H1 (cell line): Measurements from ENCODE around the gene TSPAN9. TPM values are rescaled to one million over a fixed set of nuclear protein-coding genes. Genes with fewer than 3 reads are reported as not detected.

Experiments used
- CTCF ChIA-PET: fragments of 300-600 bp; sonication (Branson Sonifier 250); formaldehyde crosslinking; loops from one replicate; lab custom pipeline; 2021; ENCODE audit not compliant: partially characterized antibody; lab: Charles Lee
- POLR2A ChIA-PET: fragments of 300-600 bp; sonication (Branson Sonifier 250); formaldehyde crosslinking; loops from one replicate; lab custom pipeline; 2021; ENCODE audit warnings: inconsistent platforms; ENCODE audit not compliant: partially characterized antibody; lab: Charles Lee
- DNase-seq, 2 experiments: peaks; one replicate each; pipeline versions ENCODE4 v3.0.0 to v3.0.0-alpha.2; 2010 to 2022; ENCODE audit warnings: low spot score in 2 of 2, low read depth in 1 of 2, mixed read lengths in 1 of 2
- FAIRE-seq: peaks from 2 replicates; lab custom pipeline; 2011; peaks lifted over from hg19 to GRCh38; lab: Jason Lieb, UNC
- H2AFZ ChIP-seq: 2 replicates; pipeline ENCODE4 v1.8.1; 2012; ENCODE audit warnings: low read length, inconsistent platforms
- H2AK5ac ChIP-seq: 2 replicates; pipeline ENCODE4 v1.6.1; 2013; ENCODE audit warnings: low read depth, low read length
- H2BK120ac ChIP-seq: replicated peaks from 2 replicates; pipeline ENCODE3; 2013; ENCODE audit warnings: low read depth, low read length, inconsistent platforms
- H2BK12ac ChIP-seq: 2 replicates; pipeline ENCODE4 v1.6.1; 2013; ENCODE audit warnings: low read depth, low read length
- H2BK15ac ChIP-seq: 2 replicates; pipeline ENCODE4 v1.6.1; 2013; ENCODE audit warnings: low read length
- H2BK20ac ChIP-seq: 2 replicates; pipeline ENCODE4 v1.6.1; 2013; ENCODE audit warnings: low read length
- H2BK5ac ChIP-seq: 2 replicates; pipeline ENCODE4 v1.6.1; 2013; ENCODE audit warnings: low read depth, low read length
- H3K14ac ChIP-seq: 2 replicates; pipeline ENCODE4 v1.6.1; 2013; ENCODE audit warnings: inconsistent platforms; ENCODE audit not compliant: insufficient read length
- H3K18ac ChIP-seq: 2 replicates; pipeline ENCODE4 v1.6.1; 2013; ENCODE audit warnings: low read length; ENCODE audit errors: extremely low read depth
- H3K23ac ChIP-seq: 2 replicates; pipeline ENCODE4 v1.6.1; 2013; ENCODE audit warnings: inconsistent platforms; ENCODE audit not compliant: insufficient read length
- H3K23me2 ChIP-seq: 2 replicates; pipeline ENCODE4 v1.6.1; 2013; ENCODE audit warnings: low read depth, low read length
- H3K27ac ChIP-seq: 2 replicates; pipeline ENCODE4 v1.6.1; 2011; ENCODE audit warnings: low read depth, low read length, inconsistent platforms
- H3K27me3 ChIP-seq, 4 experiments: replicated peaks in 1 of 4; 1 replicate in 1 of 4; 2 replicates in 3 of 4; pipeline versions ENCODE4 v1.6.1 to v1.8.1; 2011 to 2013; ENCODE audit warnings: low read length in 3 of 4, mild to moderate bottlenecking in 3 of 4, inconsistent platforms in 2 of 4, mixed read lengths in 2 of 4, moderate library complexity in 1 of 4; ENCODE audit not compliant: control insufficient read depth in 3 of 4, insufficient read depth in 3 of 4; ENCODE audit errors: extremely low read depth in 1 of 4
- H3K36me3 ChIP-seq, 4 experiments: 2 replicates each; pipeline versions ENCODE4 v1.6.1 to v1.8.1; 2011 to 2013; ENCODE audit warnings: mild to moderate bottlenecking in 4 of 4, low read length in 3 of 4, moderate library complexity in 2 of 4, control low read depth in 1 of 4, inconsistent platforms in 1 of 4; ENCODE audit not compliant: insufficient read depth in 4 of 4, control insufficient read depth in 2 of 4
- H3K4ac ChIP-seq: replicated peaks from 2 replicates; pipeline ENCODE3; 2013; ENCODE audit warnings: low read length, low read depth, mixed read lengths, inconsistent platforms; ENCODE audit not compliant: insufficient read length
- H3K4me1 ChIP-seq, 4 experiments: replicated peaks in 1 of 4; 1 replicate in 1 of 4; 2 replicates in 3 of 4; pipeline versions ENCODE4 v1.6.1 to v1.8.1; 2011 to 2013; ENCODE audit warnings: low read length in 3 of 4, inconsistent platforms in 2 of 4, mixed read lengths in 1 of 4; ENCODE audit not compliant: insufficient read depth in 4 of 4, control insufficient read depth in 3 of 4
- H3K4me2 ChIP-seq, 2 experiments: 2 replicates each; pipeline versions ENCODE4 v1.6.1 to v1.8.1; 2011 to 2013; ENCODE audit warnings: low read depth in 2 of 2, low read length in 2 of 2, control low read depth in 1 of 2, inconsistent platforms in 1 of 2, mild to moderate bottlenecking in 1 of 2; ENCODE audit not compliant: insufficient read depth in 1 of 2
- H3K4me3 ChIP-seq, 4 experiments: fragments of 200-600, 300-600 bp in 1 of 4; sonication (generic), shearing (Covaris generic), sonication (Bioruptor Twin) in 1 of 4; 2 replicates each; pipeline versions ENCODE4 v1.5.1 to v1.8.1; 2011 to 2016; ENCODE audit warnings: low read length in 4 of 4, low read depth in 3 of 4, control low read depth in 2 of 4, inconsistent platforms in 2 of 4, mild to moderate bottlenecking in 2 of 4, mixed read lengths in 1 of 4, moderate library complexity in 1 of 4; ENCODE audit not compliant: insufficient read depth in 2 of 4; ENCODE audit errors: extremely low read depth in 1 of 4
- H3K56ac ChIP-seq: replicated peaks from 2 replicates; pipeline ENCODE3; 2013; ENCODE audit warnings: low read depth, mild to moderate bottlenecking, mixed read lengths, low read length, inconsistent platforms; ENCODE audit not compliant: insufficient read length
- H3K79me1 ChIP-seq: 2 replicates; pipeline ENCODE4 v1.6.1; 2013; ENCODE audit warnings: low read depth, low read length, control low read depth
- H3K79me2 ChIP-seq, 2 experiments: 2 replicates each; pipeline versions ENCODE4 v1.6.1 to v1.8.1; 2012 to 2013; ENCODE audit warnings: low read length in 2 of 2, mild to moderate bottlenecking in 2 of 2, inconsistent platforms in 1 of 2; ENCODE audit not compliant: insufficient read depth in 2 of 2, control insufficient read depth in 1 of 2
- H3K9ac ChIP-seq, 4 experiments: replicated peaks in 1 of 4; 1 replicate in 1 of 4; 2 replicates in 3 of 4; pipeline versions ENCODE4 v1.6.1 to v1.8.1; 2011 to 2013; ENCODE audit warnings: low read depth in 3 of 4, low read length in 3 of 4, control low read depth in 2 of 4, mild to moderate bottlenecking in 2 of 4, moderate library complexity in 2 of 4, inconsistent platforms in 1 of 4; ENCODE audit errors: extremely low read depth in 1 of 4
- H3K9me3 ChIP-seq, 2 experiments: 2 replicates each; pipeline versions ENCODE4 v1.6.1 to v1.8.1; 2012 to 2013; ENCODE audit warnings: mild to moderate bottlenecking in 2 of 2, moderate library complexity in 2 of 2, control low read depth in 1 of 2, inconsistent platforms in 1 of 2, low read depth in 1 of 2, low read length in 1 of 2, mixed read lengths in 1 of 2; ENCODE audit not compliant: insufficient read depth in 2 of 2
- H4K20me1 ChIP-seq, 2 experiments: replicated peaks in 1 of 2; 2 replicates each; pipeline versions ENCODE3 to v1.8.1; 2011 to 2013; ENCODE audit warnings: inconsistent platforms in 2 of 2, low read length in 2 of 2, mild to moderate bottlenecking in 1 of 2; ENCODE audit not compliant: insufficient read depth in 2 of 2, control insufficient read depth in 1 of 2
- H4K5ac ChIP-seq: 2 replicates; pipeline ENCODE4 v1.6.1; 2013; ENCODE audit warnings: low read length, low read depth, mixed read lengths, inconsistent platforms; ENCODE audit not compliant: insufficient read length
- H4K8ac ChIP-seq: 2 replicates; pipeline ENCODE4 v1.8.0; 2013; ENCODE audit warnings: mild to moderate bottlenecking, moderate library complexity, low read length, inconsistent platforms; ENCODE audit not compliant: insufficient read depth; ENCODE audit errors: extremely low read depth
- H4K91ac ChIP-seq: replicated peaks from 2 replicates; pipeline ENCODE3; 2013; ENCODE audit warnings: low read length, mixed read lengths, inconsistent platforms; ENCODE audit not compliant: insufficient read length
- CHD1 ChIP-seq: IDR thresholded peaks from 2 replicates; pipeline ENCODE4 v1.6.1; 2012; ENCODE audit warnings: low read depth, low read length, improper control_type of control experiment
- CHD2 ChIP-seq: IDR thresholded peaks from 2 replicates; pipeline ENCODE4 v1.6.1; 2012; ENCODE audit warnings: low read length, improper control_type of control experiment
- CTBP2 ChIP-seq: IDR thresholded peaks from 2 replicates; pipeline ENCODE4 v1.7.0; 2011; ENCODE audit warnings: borderline replicate concordance, mild to moderate bottlenecking, moderate library complexity, mixed read lengths, low read length; ENCODE audit not compliant: insufficient read depth, insufficient read length
- RAD21 ChIP-seq, 2 experiments: IDR thresholded peaks in 1 of 2; conservative IDR thresholded peaks in 1 of 2; 2 replicates each; pipeline ENCODE4 v1.6.1; 2011; ENCODE audit warnings: low read depth in 2 of 2, low read length in 2 of 2, improper control_type of control experiment in 1 of 2, inconsistent platforms in 1 of 2, mild to moderate bottlenecking in 1 of 2, moderate library complexity in 1 of 2
- SP2 ChIP-seq: IDR thresholded peaks from 2 replicates; pipeline ENCODE4 v1.6.1; 2012; ENCODE audit warnings: mild to moderate bottlenecking, low read length, inconsistent platforms
- SUZ12 ChIP-seq: fragments of 200-600 bp; sonication (generic); IDR thresholded peaks from 2 replicates; pipeline ENCODE4 v1.6.1; 2012; ENCODE audit warnings: mild to moderate bottlenecking, inconsistent platforms, low read length, moderate library complexity, mixed read lengths
- TCF12 ChIP-seq: IDR thresholded peaks from 2 replicates; pipeline ENCODE4 v1.6.1; 2011; ENCODE audit warnings: low read depth, mild to moderate bottlenecking, low read length
- WGBS, 2 experiments: shearing (Covaris generic) in 1 of 2; methylation state at CpG; one replicate each; pipeline versions ENCODE4 v1.1.6 to v1.1.7; 2013 to 2015; ENCODE audit warnings: low lambda C conversion rate in 2 of 2, mixed read lengths in 2 of 2, inconsistent platforms in 1 of 2, low coverage in 1 of 2, missing lambda C conversion rate in 1 of 2; ENCODE audit not compliant: insufficient replicate concordance in 2 of 2, insufficient coverage in 1 of 2, insufficient read length in 1 of 2; ENCODE audit errors: extremely low coverage in 1 of 2, missing lambda C conversion rate in 1 of 2; 5-methylcytosine and 5-hydroxymethylcytosine counted together
- polyA plus RNA-seq, 7 experiments: library from polyadenylated mRNA; depleted of rRNA in 3 of 7; stranded (reverse) in 5 of 7; unstranded in 2 of 7; fragments of >200 nt in 5 of 7; fragments of 200-250 nt in 2 of 7; gene quantifications; 1 replicate in 5 of 7; 2 replicates in 1 of 7; 4 replicates in 1 of 7; pipeline versions ENCODE4 v1.2.1 to v1.2.3, GENCODE V29; 2011 to 2013; ENCODE audit warnings: missing spikeins in 2 of 7, mixed read lengths in 2 of 7
- total RNA-seq: library from RNA; stranded (reverse); fragmentation: NEBNext Ultra II Directional; extraction: Animal tissue kit (Norgen Biotek cat#: 25700); gene quantifications from 2 replicates; pipeline ENCODE4 v1.2.1, GENCODE V29; 2021

TSPAN9 gene
- total and polyA plus RNA-seq, 2 of the 8 experiments (the other 6 are each of a cell fraction or from before 2014, with no cell fraction given): 11.5 to 29.1 TPM

- POLR2A ChIA-PET: interaction anchor here (1.6 kb wide), 1 partner anchor 10 kb away, joined by 5 read pairs; no protein-coding TSS in a partner anchor
- H3K18ac ChIP-seq: no peak overlapping the region; the same call in 1 of the 2 replicates
- 92% methylated on average over 7 of the region's 8 CpGs; no CpG with 5 or more reads in 1 of the 2 experiments for WGBS, 2 experiments
- 0 out of 2 replicates have a peak overlapping the region, but pooled peaks have one; percentile 44 for H2BK5ac ChIP-seq
- H3K9me3 ChIP-seq: no peaks in the 10 kb centered on the region
- no peak overlapping the region for H3K23ac ChIP-seq
- no peak overlapping the region for H3K9ac ChIP-seq
- no peak overlapping the region for H2AK5ac ChIP-seq
- H4K91ac ChIP-seq: no peak overlapping the region
- no peaks in the 10 kb centered on the region for H3K27me3 ChIP-seq
- H3K4ac ChIP-seq: no peak overlapping the region
- no peak for FAIRE-seq
- no peak overlapping the region for H2BK120ac ChIP-seq
- no peak overlapping the region for H3K27ac ChIP-seq
- no peak for DNase-seq
- TF ChIP-seq CHD2: no peak
- no peak for TF ChIP-seq TCF12
- no peak for TF ChIP-seq SUZ12
- no peak for TF ChIP-seq RAD21 (IDR thresholded peaks at IDR 0.05 in 1 of 2, conservative IDR thresholded peaks at IDR 0.05 in 1 of 2; ENCODE audit: low read depth in 2 of 2, low read length in 2 of 2)
- no peak for TF ChIP-seq CTBP2
- no peak for TF ChIP-seq CHD1
- no peak for TF ChIP-seq SP2
- no peaks in the 10 kb centered on the region for H4K20me1 ChIP-seq
- no peak overlapping the region for H3K4me2 ChIP-seq
- no peak overlapping the region for H2BK20ac ChIP-seq
- H3K14ac ChIP-seq: no peak overlapping the region
- no peak overlapping the region for H3K4me3 ChIP-seq
- CTCF ChIA-PET: interaction anchor here (1.1 to 16.9 kb wide), 6 partner anchors 8 to 272 kb away, joined by 3 to 361 read pairs (median 8); no protein-coding TSS in a partner anchor
- no peak overlapping the region for H2AFZ ChIP-seq
- H3K79me1 ChIP-seq: no peaks in the 10 kb centered on the region
- no peak overlapping the region for H3K56ac ChIP-seq
- H3K79me2 ChIP-seq: no peaks in the 10 kb centered on the region
- no peaks in the 10 kb centered on the region for H3K36me3 ChIP-seq
- H4K8ac ChIP-seq: peak overlapping the region; percentile 59; the same call in 1 of the 2 replicates
- no peaks in the 10 kb centered on the region for H3K23me2 ChIP-seq
- H3K4me1 ChIP-seq: peaks cover 0 to 15% (median 11%) of the 10 kb centered on the region in 4 experiments; a peak in 5 of 7 replicates
- no peak overlapping the region for H2BK12ac ChIP-seq
- H4K5ac ChIP-seq: no peak overlapping the region
- 0 out of 2 replicates have a peak overlapping the region, but pooled peaks have one; percentile 61 for H2BK15ac ChIP-seq
Observed at GRCh38 chr12:3282384-3282670, 205.1 kb downstream of the TSPAN9 start.
